ENCODE measurements around the gene NKX6-1.

NKX6-1 gene

DNA sequence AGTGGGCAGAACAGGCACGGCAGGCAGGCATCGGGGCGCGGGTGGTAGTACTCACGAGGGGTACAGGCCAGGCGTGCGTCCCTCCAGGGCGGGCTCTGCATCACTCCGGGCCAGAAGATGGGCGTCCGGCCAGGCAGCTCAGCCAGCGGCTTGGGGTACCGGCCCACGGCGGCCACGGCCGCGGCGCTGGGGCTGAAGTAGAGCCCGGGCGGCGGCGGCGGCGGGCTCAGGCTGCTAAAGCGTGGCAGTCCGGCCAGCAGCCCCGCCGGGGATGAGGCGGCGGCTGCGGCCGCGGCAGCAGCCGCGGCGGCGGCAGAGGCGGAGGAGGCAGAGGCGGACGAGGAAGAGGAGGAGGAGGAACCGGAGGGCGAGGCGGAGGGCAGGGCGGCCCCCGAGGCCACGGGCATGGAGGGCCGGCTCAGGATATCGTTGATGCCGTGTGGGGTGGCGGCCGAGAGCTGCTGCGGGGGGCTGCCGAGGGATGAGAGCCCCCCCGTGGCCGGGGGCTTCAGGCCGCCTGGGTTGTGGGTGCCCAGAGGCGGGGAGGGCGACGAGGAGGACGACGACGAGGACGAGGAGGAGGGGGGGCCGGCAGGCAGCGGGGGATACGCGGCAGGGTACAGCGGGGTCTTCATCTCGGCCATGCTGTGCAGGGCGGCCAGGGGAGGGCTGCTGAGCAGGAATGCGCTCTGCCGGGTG, 1.4 kb downstream of the NKX6-1 start:
- no peak for DNase-seq

DNA sequence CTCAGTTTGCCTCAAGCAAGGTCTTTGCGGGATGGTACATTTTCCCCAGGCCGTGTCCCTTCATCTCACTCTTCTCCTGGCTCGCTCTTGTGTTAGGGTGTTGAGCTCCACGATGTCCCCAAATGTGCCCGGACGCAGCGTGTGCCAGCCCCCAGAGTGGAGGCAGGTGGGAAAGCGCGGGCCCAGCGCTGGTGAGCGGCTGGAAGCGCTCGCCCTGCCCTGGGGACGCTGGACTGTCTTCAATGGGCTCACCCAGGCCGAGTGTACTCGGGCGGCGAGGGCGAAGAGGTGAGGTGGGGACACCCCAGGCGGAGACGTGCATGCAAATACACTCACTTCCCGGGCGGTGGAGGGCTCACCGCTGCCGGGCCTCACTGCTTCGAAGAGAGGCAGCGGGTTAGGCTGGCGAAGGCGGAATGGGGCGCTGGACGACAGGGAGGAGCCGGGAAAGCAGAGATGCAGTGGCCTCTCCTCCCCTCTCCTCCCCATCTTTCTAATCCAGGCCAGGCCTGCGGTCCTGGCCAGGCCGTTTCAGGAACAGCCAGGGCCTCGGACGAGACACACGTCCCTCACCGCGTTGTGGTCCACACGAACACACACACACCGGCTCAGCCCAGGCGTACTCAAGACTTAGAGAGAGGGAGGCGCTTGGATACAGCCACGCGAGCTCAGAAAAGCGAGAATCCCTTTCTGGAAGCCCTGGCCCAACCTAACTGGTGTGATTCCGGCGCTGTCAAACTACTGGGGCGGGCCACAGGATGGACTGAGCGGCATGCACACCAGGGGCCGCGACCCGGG, 2.2 kb downstream of the NKX6-1 start:
- DNase-seq, result no peak

DNA sequence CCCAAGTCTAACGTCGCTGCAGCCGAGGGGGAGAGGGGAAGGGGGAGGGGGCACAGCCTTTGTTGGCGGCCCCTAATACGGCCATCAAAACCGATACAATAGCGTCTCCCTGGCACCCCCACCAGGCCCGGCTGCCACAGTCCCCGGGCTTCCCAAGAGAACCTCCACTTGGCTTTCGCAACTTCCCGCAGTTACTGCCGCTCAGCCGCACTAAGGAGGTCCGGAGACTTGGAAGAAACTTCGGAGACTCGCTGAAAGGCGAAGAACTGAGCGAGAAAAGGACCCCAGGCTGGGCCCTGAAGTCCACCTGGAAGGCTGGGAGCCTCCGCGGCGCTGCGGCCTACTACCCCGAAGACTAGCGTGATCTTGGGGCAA, 2.8 kb downstream of the NKX6-1 start:
- DNase-seq, result no peak

DNA sequence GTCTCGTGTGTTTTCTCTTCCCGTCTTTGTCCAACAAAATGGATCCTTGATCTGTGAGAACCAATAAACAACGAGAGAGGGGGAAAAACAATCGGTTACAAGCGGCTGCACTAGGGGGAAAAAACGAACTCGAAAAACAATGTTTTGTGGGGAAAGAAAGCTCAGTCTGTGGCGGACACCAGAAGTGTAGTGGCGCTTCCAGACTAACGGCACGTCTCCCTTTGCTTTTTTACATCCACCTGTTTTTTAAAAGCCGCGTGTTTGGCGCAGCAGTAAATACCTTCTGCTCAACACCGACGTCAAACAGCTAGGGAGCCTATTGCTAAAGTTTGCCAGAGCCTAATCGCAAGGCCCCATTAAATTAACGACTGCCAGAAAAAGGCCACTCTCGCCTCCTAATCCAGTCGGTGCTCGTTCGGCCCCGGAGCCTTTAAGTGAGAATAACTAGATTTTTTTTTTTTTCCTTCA, 3.3 kb downstream of the NKX6-1 start:
- DNase-seq, result no peak

DNA sequence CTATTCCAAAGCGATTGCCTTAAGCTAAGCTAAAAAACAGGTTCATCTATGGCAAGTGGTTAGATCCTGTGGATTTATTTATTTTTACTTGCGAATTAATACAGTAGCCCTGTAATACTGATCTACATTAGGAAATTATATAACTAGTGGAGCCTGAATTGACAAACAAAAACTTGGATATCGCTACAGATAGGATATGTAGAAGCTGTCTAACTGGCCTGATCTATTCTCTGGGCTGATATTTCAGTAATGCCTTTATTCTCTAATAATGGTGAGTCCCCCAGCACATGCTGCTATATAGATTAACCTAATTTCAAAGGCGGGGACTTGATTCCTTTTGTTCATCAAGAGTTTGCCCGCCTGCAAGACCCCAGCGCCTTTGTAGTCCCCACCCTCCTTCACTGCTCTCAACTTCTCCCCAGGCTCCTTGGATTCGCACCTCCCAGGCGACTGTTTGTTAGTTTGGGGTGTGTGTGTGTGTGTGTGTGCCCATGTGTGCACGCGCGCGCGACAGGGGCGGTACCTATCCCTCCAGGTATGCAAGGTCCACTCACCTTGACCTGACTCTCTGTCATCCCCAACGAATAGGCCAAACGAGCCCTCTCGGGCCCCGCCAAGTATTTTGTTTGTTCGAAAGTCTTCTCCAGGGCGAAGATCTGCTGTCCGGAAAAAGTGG, 3.8 kb downstream of the NKX6-1 start:
- no peak for DNase-seq

- no peak for DNase-seq
Measured at GRCh38 chr4:84494531-84494930, 4.6 kb downstream of the NKX6-1 start.

- no peak for DNase-seq
Measured at GRCh38 chr4:84494076-84494475, 5.0 kb downstream of the NKX6-1 start.

GRCh38 chr4:84493092-84493850, 5.8 kb downstream of the NKX6-1 start:
- no peak for DNase-seq

- DNase-seq, result no peak
Measured at GRCh38 chr4:84492737-84493091, 6.4 kb downstream of the NKX6-1 start.

- no peak for DNase-seq
Measured at GRCh38 chr4:84492290-84492689, 6.8 kb downstream of the NKX6-1 start.

DNA sequence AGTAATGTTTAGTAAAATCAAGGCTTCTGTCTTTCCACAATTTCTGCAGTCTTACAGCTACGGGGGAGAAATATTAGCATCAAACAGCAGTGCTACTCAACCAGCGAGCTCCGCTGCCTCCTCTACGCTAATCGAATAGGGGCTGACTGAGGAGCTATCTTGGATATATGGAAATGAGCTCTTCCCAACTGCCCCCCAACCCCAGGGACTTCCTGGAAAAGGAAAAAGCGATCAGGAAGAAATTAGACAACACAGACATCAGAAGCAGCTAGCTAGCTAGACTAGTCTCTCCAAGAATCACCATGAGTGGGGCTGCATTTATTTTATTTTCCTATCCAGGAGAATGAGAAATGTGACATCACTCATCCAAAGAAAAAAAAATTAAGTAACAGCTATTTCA, 7.6 kb downstream of the NKX6-1 start:
- no peak for DNase-seq

GRCh38 chr4:84490663-84491062, 8.4 kb downstream of the NKX6-1 start:
- DNase-seq, result no peak

- DNase-seq, result no peak
Measured at GRCh38 chr4:84484236-84484635, 14.9 kb downstream of the NKX6-1 start.

GRCh38 chr4:84483688-84484087, 15.4 kb downstream of the NKX6-1 start:
- DNase-seq, result no peak

- DNase-seq, result no peak
Measured at GRCh38 chr4:84482564-84483563, 16.2 kb downstream of the NKX6-1 start.

DNA sequence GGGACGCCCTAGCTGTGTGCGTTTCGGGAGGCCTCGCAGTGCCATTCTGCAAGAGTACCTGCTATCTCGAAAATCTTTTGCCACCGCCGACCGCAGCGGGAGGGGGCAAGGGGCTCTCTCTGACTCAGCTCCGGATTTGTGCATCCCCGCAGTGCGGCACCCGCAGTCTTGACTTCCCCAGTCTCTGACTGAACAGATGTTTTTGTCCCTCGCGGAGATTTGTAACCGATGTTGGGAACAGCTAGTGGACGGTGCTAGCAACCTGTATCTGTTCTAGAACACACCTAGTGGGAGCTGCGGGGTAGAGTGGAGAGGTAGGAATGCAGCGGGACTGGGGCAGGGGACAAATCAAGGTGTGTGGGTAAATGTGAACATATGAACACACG, 17.2 kb downstream of the NKX6-1 start:
- DNase-seq, result no peak

- no peak for DNase-seq
Measured at GRCh38 chr4:84481077-84481859, 17.8 kb downstream of the NKX6-1 start.

- no peak for DNase-seq
Measured at GRCh38 chr4:84480082-84480481, 19.0 kb downstream of the NKX6-1 start.

- no peak for DNase-seq
Measured at GRCh38 chr4:84479663-84480062, 19.4 kb downstream of the NKX6-1 start.

GRCh38 chr4:84477738-84478137, 21.4 kb downstream of the NKX6-1 start:
- DNase-seq, result no peak

GRCh38 chr4:84474107-84474506, 25.0 kb downstream of the NKX6-1 start:
- DNase-seq, result no peak
